ENCODE results near the gene ERF. TPM values are rescaled to one million over a fixed set of nuclear protein-coding genes. Genes with fewer than 3 reads are reported as not detected.

The ERF gene
- total and polyA plus RNA-seq, 2 donors (not counting 1 experiment from before 2014, with no cell fraction given) = 48.6 to 51.5 TPM

DNA sequence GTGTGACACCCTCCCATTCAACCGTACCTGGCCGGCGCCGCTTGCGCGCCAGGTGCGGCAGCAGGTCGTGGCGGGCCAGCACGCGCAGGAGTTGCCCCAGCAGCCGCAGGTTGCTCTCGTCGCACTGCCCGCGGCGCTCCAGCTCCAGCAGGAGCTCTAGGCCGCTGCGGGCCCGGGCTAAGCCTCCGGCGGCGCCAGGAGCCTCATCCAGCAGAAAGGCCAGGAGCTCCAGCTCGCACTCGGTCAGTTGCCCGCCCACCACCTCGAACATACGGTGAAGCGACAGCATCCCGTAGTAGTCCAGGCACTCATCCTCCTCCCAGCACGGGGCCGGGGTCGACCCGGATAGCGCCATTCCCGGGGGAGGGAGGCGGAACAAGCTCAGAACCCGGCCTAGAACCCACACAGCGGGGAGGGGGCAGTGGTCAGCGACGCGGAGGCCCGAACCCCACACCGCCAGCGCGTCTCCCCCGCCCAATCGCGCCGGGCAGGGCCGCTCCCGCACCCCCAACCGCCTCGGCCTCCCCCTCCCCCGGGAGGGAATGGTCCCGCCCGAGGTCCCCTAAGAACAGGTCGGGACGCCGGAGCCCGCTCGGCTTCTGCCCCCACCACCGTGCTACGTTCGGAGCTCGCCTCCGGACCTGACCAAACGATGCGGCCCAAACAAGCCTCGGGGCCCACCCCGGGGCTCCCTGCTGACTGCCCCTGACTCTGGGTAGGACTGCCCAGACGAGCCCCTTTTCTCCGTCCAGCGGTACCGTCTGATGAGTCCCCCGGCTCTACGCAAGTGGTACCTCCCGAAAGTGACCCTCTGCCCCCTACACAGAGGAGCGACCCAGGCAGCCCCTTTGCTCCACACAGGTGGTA lies 38.0 kb downstream of the ERF start:
- Mint-ChIP-seq H3K4me1 (peaks cover 72% of the 10 kb centered on the region), H3K9me3 (ENCODE audit: insufficient read depth) (no peaks in the 10 kb centered on the region), H3K4me3 (peak overlapping the region; percentile 85), H3K27me3 (no peaks in the 10 kb centered on the region), H3K27ac (peak overlapping the region; percentile 93)
- ChIA-PET POLR2A (interaction anchor here (0.5 to 2.5 kb wide), 7 partner anchors 15 to 867 kb away, joined by 3 to 11 read pairs (median 4); partner anchors contain the start of gene POU2F2), CTCF (interaction anchor here (1.0 to 3.8 kb wide), 9 partner anchors 10 to 108 kb away, joined by 3 to 25 read pairs (median 4); no protein-coding TSS in a partner anchor)
- H3K4me3 ChIP-seq (ENCODE audit: control extremely low read depth in 1 of 5, extremely low read depth in 1 of 5, insufficient read depth in 1 of 5, low read depth in 2 of 5, low read length in 4 of 5) = peak overlapping the region; percentile 51 to 99 (median 98)
- DNase-seq (peak; percentile 47), ATAC-seq (ENCODE audit: low read depth) (peak; percentile 0)
- H3K36me3 ChIP-seq (replicated peaks in 1 of 2; ENCODE audit: control extremely low read depth in 1 of 2, control insufficient read depth in 1 of 2, extremely low read depth in 1 of 2, insufficient read depth in 2 of 2, low read length in 1 of 2) = peaks cover 8 to 29% of the 10 kb centered on the region in 2 experiments
- no peaks in the 10 kb centered on the region for H3K27me3 ChIP-seq (replicated peaks in 1 of 4; ENCODE audit: control extremely low read depth in 1 of 4, control insufficient read depth in 3 of 4, insufficient read depth in 4 of 4, low read length in 3 of 4)
- intact Hi-C loops (cut with micrococcal nuclease) = loop anchor here (1.0 to 2.0 kb wide), 6 partner anchors 16 to 108 kb away; partner anchors contain the start of genes ERF and MEGF8
- H3K4me1 ChIP-seq (ENCODE audit: control insufficient read depth in 2 of 2, insufficient read depth in 2 of 2, low read length in 2 of 2) = peaks cover 49 to 61% of the 10 kb centered on the region in 2 donors
- peaks cover 93% of the 10 kb centered on the region for H3K79me2 ChIP-seq (ENCODE audit: control insufficient read depth, insufficient read depth, low read length)
- peak overlapping the region; percentile 97 for H3K4me2 ChIP-seq (replicated peaks; ENCODE audit: low read depth, low read length, poor library complexity, severe bottlenecking)
- H3K27ac ChIP-seq (ENCODE audit: low read length in 2 of 2) = peak overlapping the region; percentile 97 to 98
- peaks cover 67% of the 10 kb centered on the region for H4K20me1 ChIP-seq (ENCODE audit: control insufficient read depth, insufficient read depth, low read length, poor library complexity, severe bottlenecking)
- peak overlapping the region; percentile 99 for H3K9ac ChIP-seq (ENCODE audit: low read length)
- no peaks in the 10 kb centered on the region for H3K9me3 ChIP-seq (ENCODE audit: control extremely low read depth in 1 of 3, control insufficient read depth in 2 of 3, insufficient read depth in 1 of 3, low read length in 2 of 3)
- TF ChIP-seq, protein P1, sequence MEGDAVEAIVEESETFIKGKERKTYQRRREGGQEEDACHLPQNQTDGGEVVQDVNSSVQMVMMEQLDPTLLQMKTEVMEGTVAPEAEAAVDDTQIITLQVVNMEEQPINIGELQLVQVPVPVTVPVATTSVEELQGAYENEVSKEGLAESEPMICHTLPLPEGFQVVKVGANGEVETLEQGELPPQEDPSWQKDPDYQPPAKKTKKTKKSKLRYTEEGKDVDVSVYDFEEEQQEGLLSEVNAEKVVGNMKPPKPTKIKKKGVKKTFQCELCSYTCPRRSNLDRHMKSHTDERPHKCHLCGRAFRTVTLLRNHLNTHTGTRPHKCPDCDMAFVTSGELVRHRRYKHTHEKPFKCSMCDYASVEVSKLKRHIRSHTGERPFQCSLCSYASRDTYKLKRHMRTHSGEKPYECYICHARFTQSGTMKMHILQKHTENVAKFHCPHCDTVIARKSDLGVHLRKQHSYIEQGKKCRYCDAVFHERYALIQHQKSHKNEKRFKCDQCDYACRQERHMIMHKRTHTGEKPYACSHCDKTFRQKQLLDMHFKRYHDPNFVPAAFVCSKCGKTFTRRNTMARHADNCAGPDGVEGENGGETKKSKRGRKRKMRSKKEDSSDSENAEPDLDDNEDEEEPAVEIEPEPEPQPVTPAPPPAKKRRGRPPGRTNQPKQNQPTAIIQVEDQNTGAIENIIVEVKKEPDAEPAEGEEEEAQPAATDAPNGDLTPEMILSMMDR (IDR thresholded peaks at IDR 0.05) = no peak
- no peak for TF ChIP-seq EZH2 (IDR thresholded peaks at IDR 0.05; ENCODE audit: borderline replicate concordance, insufficient read depth, low read depth, low read length, poor library complexity, severe bottlenecking)
- WGBS (ENCODE audit: insufficient coverage) = under 1% methylated on average over 78 of the region's 79 CpGs
- H2AFZ ChIP-seq (ENCODE audit: insufficient read depth, low read depth, low read length, poor library complexity, severe bottlenecking) = peak overlapping the region; percentile 65

Measured in B cell (primary cell).